ENCODE data around the gene PLCB4. TPM values are rescaled to one million over a fixed set of nuclear protein-coding genes. Genes with fewer than 3 reads are reported as not detected.

The PLCB4 gene
- total RNA-seq, 2 experiments from 2014 or later, result 0.06 TPM; not detected in 1

DNA sequence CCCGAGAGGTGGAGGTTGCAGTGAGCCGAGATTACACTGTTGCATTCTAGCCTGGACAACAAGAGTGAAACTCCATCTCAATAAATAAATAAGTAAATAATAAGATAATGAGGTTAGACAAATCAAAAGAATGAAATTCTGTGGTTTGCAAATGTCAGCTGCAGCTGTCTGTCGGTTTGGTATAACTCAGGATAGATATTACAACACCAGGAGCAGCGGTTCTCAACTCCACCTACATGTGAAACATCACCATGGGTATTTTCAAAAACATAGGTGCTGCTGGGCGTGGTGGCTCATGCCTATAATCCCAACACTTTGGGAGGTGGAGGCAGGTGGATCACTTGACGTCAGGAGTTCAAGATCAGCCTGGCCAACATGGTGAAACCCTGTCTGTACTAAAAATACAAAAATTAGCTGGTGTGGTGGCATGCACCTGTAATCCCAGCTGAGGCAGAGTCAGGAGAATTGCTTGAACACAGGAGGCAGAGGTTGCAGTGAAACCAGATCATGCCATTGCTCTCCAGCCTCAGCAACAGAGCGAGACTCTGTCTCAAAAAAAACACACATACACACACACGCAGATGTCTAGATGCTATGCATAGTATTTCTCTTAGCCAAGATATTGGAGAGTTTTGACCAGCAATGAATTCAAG is 319.4 kb downstream of the PLCB4 start:
- H3K9me3 ChIP-seq (ENCODE audit: control insufficient read depth in 1 of 2, insufficient read depth in 1 of 2, low read length in 2 of 2), result peaks cover 0 to 12% of the 10 kb centered on the region in 2 experiments
- ChIA-PET POLR2A (interaction anchor here (0.7 kb wide), 1 partner anchor 10 kb away, joined by 3 read pairs; no protein-coding TSS in a partner anchor), CTCF (no interaction called here)
- H3K36me3 ChIP-seq (ENCODE audit: insufficient read depth, low read length), result no peaks in the 10 kb centered on the region
- no peaks in the 10 kb centered on the region for H3K4me1 ChIP-seq (ENCODE audit: insufficient read depth, low read length)
- H3K27ac ChIP-seq (ENCODE audit: low read depth in 1 of 2, low read length in 2 of 2), result no peak overlapping the region
- no peaks in the 10 kb centered on the region for H3K27me3 ChIP-seq (ENCODE audit: control insufficient read depth in 1 of 2, insufficient read depth in 2 of 2, low read length in 2 of 2)
- TF ChIP-seq, protein P1, sequence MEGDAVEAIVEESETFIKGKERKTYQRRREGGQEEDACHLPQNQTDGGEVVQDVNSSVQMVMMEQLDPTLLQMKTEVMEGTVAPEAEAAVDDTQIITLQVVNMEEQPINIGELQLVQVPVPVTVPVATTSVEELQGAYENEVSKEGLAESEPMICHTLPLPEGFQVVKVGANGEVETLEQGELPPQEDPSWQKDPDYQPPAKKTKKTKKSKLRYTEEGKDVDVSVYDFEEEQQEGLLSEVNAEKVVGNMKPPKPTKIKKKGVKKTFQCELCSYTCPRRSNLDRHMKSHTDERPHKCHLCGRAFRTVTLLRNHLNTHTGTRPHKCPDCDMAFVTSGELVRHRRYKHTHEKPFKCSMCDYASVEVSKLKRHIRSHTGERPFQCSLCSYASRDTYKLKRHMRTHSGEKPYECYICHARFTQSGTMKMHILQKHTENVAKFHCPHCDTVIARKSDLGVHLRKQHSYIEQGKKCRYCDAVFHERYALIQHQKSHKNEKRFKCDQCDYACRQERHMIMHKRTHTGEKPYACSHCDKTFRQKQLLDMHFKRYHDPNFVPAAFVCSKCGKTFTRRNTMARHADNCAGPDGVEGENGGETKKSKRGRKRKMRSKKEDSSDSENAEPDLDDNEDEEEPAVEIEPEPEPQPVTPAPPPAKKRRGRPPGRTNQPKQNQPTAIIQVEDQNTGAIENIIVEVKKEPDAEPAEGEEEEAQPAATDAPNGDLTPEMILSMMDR (IDR thresholded peaks at IDR 0.05), result no peak
- no peak overlapping the region for H3K4me3 ChIP-seq (ENCODE audit: low read length)
- DNase-seq (no peak), ATAC-seq (ENCODE audit: poor library complexity) (no peak)
- Mint-ChIP-seq H3K27ac (no peak overlapping the region), H3K9me3 (peaks cover 3% of the 10 kb centered on the region), H3K36me3 (ENCODE audit: low read depth) (no peaks in the 10 kb centered on the region), H3K27me3 (no peaks in the 10 kb centered on the region), H3K4me3 (no peak overlapping the region), H3K4me1 (ENCODE audit: low read depth) (no peaks in the 10 kb centered on the region)
- intact Hi-C loops (cut with DNase I, micrococcal nuclease), result no loop called here

DNA sequence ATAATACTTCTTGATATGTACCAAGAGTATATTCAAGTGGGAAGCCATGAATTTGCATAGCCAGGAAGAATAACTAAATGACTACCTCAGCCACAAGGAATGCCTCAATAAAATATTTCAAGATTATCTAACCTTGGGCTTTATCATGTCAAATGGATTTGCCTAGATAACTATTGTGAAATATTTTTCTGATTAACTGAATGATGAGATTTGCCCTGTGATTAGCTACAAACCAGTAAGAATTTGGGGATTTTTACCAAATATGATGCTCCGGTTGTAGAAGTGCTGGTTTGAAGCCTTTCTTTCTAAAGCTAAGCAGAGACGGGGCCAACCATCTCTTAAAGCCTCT is 319.9 kb downstream of the PLCB4 start:
- TF ChIP-seq, protein P1 (IDR thresholded peaks at IDR 0.05), result no peak
- peaks cover 0 to 12% of the 10 kb centered on the region in 2 experiments for H3K9me3 ChIP-seq (ENCODE audit: control insufficient read depth in 1 of 2, insufficient read depth in 1 of 2, low read length in 2 of 2)
- no peaks in the 10 kb centered on the region for H3K4me1 Mint-ChIP-seq (ENCODE audit: low read depth)
- no peaks in the 10 kb centered on the region for H3K27me3 ChIP-seq (ENCODE audit: control insufficient read depth in 1 of 2, insufficient read depth in 2 of 2, low read length in 2 of 2)
- ATAC-seq (ENCODE audit: poor library complexity) (no peak), DNase-seq (no peak)
- no peak overlapping the region for H3K4me3 ChIP-seq (ENCODE audit: low read length)
- H3K9me3 Mint-ChIP-seq, result peaks cover 3% of the 10 kb centered on the region
- intact Hi-C loops (cut with DNase I, micrococcal nuclease), result no loop called here
- H3K4me3 Mint-ChIP-seq, result no peak overlapping the region
- POLR2A ChIA-PET, result interaction anchor here (0.7 kb wide), 1 partner anchor 10 kb away, joined by 3 read pairs; no protein-coding TSS in a partner anchor
- H3K27ac ChIP-seq (ENCODE audit: low read depth in 1 of 2, low read length in 2 of 2), result no peak overlapping the region
- H3K27ac Mint-ChIP-seq, result no peak overlapping the region
- no peaks in the 10 kb centered on the region for H3K36me3 ChIP-seq (ENCODE audit: insufficient read depth, low read length)
- H3K27me3 Mint-ChIP-seq, result no peaks in the 10 kb centered on the region
- no peaks in the 10 kb centered on the region for H3K36me3 Mint-ChIP-seq (ENCODE audit: low read depth)
- no peaks in the 10 kb centered on the region for H3K4me1 ChIP-seq (ENCODE audit: insufficient read depth, low read length)
- CTCF ChIA-PET, result no interaction called here

DNA sequence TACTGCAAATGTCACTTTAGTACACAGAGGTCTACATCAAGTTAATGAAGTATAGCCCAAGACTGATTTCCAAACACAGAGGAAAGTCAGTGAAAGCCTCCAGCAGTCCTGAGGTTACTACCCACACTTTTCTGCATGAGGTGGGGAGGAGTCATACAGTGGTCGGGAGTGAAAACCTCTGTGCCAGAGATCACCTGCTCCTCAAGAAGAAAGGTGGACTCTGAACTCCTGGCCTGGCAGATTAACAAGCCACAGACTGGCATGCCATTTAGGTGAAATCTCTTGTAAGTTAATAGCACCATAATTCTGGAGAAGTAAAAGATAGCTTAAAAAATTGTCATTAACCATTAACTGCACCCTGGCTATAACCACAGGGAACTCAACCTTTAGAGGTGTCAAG is 320.5 kb downstream of the PLCB4 start:
- Histone ChIP-seq H3K36me3 (ENCODE audit: insufficient read depth, low read length) (no peaks in the 10 kb centered on the region), H3K4me3 (ENCODE audit: low read length) (no peak overlapping the region), H3K9me3 (ENCODE audit: control insufficient read depth in 1 of 2, insufficient read depth in 1 of 2, low read length in 2 of 2) (peaks cover 0 to 12% of the 10 kb centered on the region in 2 experiments), H3K27ac (ENCODE audit: low read depth in 1 of 2, low read length in 2 of 2) (no peak overlapping the region), H3K4me1 (ENCODE audit: insufficient read depth, low read length) (no peaks in the 10 kb centered on the region), H3K27me3 (ENCODE audit: control insufficient read depth in 1 of 2, insufficient read depth in 2 of 2, low read length in 2 of 2) (no peaks in the 10 kb centered on the region)
- ATAC-seq (ENCODE audit: poor library complexity), result no peak
- Mint-ChIP-seq H3K4me1 (ENCODE audit: low read depth) (no peaks in the 10 kb centered on the region), H3K9me3 (peaks cover 3% of the 10 kb centered on the region), H3K36me3 (ENCODE audit: low read depth) (no peaks in the 10 kb centered on the region), H3K27ac (no peak overlapping the region), H3K4me3 (no peak overlapping the region), H3K27me3 (no peaks in the 10 kb centered on the region)
- no peak for DNase-seq
- ChIA-PET CTCF (no interaction called here), POLR2A (no interaction called here)
- TF ChIP-seq, protein P1 (IDR thresholded peaks at IDR 0.05), result no peak
- intact Hi-C loops (cut with DNase I, micrococcal nuclease), result no loop called here

All from CD4-positive, alpha-beta T cell (primary cell).